ENCODE measurements around the gene MYH9.
"Not testable (repeated sequence)": the region's sequence is repeated elsewhere in the genome, so short reads cannot be mapped to it uniquely, and the experiment has no call there.

The MYH9 gene

DNA sequence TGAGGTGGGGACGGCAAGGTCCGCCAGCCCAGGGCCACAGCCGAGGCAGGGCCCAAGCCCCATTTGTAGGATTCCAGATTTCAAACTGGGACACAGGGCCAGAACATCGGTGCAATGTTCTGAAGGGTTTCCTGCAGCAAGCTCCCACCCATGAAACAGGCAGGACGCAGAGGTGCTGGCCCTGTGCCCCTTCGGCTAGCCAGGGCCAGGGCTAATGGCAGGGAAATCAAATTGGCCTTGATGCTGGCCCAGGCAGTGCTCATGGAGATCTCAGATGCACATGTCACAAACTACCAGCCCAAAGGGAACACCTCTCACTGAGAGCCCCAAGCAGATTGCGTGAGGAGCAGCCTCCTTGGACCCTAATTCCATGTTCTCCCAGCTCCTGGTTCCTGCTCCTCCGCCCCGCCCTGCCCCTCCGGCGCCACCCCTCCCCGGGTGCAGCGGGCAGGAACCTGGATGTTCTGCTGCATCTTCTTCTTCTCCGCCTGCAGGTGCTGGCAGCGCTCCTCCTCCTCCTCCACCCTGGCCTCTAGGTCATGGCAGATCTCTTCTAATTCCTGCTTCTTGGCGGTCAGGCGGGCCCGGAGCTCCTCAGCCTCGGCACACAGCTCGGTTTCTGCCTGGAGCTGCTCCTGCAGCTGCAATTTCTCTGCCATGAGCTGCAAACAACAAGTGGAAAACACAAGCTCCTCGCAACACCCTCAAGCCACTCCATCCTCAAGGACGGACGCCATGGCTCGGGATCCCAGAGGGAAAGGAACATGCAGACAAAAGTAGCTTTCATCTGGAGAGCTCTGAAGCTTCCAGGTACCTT is 87.2 kb downstream of the MYH9 start:
- H3K4me3 ChIP-seq (ENCODE audit: low read depth, low read length) = no peak overlapping the region
- DNase-seq (ENCODE audit: low read depth) = no peak

DNA sequence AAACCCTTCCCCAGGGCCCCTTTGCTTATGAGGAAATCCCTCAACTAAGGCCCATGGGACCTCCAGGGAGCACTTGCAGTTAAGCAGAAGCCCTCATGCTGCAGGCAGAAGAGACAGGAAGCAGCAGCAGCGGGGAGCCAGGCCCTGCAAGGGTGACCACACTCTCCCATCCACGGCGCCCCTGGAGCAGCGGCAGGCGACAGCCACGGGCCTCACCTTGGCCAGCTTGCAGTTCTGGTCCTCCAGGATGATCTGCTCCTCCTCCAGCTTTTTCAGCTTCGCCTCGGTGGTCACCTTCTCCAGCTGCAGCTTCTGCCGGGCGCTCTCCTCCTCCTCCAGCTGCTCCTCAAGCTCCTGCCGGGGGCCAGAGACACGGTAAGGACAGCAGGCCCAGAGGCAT is 87.9 kb downstream of the MYH9 start:
- DNase-seq (ENCODE audit: low read depth) = no peak
- no peak overlapping the region for H3K4me3 ChIP-seq (ENCODE audit: low read depth, low read length)

DNA sequence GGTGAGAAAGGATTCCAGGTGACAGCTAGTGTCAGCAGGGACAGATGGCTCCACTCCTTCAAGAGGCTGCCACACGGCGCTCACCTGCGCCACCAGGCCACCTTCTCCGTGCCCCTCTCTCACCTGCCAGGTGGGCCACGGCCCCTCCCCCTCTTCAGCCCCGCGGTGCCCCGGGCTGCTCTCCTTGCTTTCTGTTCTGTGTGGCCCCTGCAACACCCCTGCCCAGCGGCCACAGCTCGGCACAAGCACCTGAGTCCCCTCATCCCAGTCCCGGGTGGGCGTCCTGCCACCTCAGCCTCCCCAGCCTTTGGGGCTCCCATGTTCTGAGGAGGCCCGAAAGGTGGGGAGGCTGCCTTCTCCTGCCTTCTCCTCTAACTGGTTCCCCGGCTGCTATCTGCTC is 88.5 kb downstream of the MYH9 start:
- no peak overlapping the region for H3K4me3 ChIP-seq (ENCODE audit: low read depth, low read length)
- no peak for DNase-seq (ENCODE audit: low read depth)

DNA sequence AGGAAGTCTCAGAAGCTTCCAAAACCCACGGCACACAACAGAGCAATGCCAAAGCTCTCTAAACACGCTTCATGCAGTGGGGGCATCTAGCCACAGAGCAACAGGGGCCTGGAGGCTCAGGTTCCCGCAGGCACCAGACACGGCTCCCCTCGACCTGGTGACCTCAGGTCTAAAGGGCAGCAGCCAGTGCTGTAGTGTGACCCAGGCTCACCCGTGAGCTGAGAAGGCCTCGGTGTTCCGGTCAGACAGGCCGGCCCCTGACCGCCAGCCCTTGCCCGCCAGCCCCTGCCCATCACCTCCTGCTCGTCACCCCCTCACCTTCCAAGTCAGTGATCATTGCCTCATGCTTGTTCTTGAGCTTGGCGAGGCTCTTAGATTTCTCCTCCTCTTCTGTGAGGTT is 89.2 kb downstream of the MYH9 start:
- no peak overlapping the region for H3K4me3 ChIP-seq (ENCODE audit: low read depth, low read length)

DNA sequence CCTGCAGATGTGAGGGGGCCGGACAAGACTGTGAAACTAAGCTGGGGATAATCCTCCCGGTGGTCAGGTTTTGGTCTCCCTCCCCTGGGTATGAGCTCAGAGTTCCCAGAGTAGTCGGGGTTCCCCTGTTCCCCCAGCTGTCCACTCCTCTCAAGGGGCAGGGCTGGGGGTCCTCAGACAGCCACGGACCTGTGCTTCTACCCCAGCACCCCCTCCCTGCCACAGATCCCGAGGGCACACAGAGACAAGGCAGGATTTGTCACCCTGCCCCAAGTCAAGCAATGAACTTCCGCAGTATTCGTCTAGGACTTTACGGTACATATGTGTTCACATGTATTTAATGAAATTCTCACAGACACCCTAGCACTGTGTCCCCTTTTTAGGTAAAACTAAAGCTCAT is 89.6 kb downstream of the MYH9 start:
- no peak for DNase-seq (ENCODE audit: low read depth)
- H3K4me3 ChIP-seq (ENCODE audit: low read depth, low read length) = no peak overlapping the region

More for the DNA sequence above, 89.2 kb downstream of the MYH9 start:
- DNase-seq (ENCODE audit: low read depth) = no peak

DNA sequence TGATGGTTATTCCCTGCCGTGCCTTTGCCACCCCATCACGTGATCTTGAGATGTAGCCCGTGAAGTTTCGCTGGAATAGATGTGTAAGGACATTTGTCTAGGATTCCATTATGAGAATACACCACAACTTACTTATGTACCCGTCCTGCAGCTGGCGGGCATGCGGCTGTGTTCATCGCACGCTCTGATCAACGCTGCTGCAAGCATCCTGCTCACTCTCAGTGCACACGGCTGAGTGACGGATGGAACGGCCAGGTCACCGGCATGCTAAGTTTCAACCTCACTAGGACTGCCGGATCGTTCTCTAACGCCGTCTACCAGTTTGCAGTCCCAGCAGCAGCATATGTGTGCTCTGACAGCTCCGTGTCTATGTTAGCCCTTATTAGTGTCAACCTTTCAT is 90.2 kb downstream of the MYH9 start:
- no peak for DNase-seq (ENCODE audit: low read depth)
- no peak overlapping the region for H3K4me3 ChIP-seq (ENCODE audit: low read depth, low read length)

DNA sequence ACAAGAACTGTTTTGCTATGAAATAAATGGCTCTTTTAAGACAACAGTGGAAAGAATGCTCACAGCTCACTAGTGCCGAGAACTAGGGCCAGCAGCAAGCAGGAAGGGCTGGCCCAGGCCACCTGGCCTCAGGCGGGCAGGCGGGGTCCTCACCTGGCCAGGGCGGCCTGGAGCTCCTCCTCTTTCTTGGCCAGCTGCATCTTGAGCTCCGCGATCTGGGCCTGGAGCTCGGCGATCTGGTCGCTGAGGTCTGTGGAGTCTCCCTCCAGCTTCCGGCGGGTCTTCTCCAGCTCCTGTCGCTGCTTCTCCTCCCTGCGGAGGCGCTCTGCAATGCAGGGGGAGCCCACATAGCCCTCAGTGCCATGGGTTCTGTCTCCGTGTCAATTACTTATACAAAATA is 91.1 kb downstream of the MYH9 start:
- no peak overlapping the region for H3K4me3 ChIP-seq (ENCODE audit: low read depth, low read length)
- DNase-seq (ENCODE audit: low read depth) = no peak

DNA sequence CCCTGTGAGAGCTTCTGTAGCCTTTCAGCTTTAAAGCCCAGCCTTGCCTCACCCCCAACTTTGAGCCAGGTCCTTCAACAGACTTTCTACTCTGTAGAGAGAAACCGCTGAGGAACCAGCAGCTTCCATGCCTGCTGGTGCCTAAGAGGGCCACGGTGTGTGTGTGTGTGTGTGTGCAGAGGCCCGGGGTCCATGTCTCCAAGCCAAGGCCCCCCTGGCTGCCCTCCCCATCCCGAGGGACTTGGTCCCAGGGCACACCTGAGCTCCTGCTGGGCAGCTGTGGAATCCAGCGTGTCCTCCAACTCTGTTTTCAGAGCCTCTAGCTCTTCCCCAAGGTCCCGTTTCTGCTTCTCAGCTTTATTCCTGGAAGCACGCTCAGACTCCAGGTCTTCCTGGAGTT is 92.5 kb downstream of the MYH9 start:
- H3K4me3 ChIP-seq (ENCODE audit: low read depth, low read length) = no peak overlapping the region
- no peak for DNase-seq (ENCODE audit: low read depth)

DNA sequence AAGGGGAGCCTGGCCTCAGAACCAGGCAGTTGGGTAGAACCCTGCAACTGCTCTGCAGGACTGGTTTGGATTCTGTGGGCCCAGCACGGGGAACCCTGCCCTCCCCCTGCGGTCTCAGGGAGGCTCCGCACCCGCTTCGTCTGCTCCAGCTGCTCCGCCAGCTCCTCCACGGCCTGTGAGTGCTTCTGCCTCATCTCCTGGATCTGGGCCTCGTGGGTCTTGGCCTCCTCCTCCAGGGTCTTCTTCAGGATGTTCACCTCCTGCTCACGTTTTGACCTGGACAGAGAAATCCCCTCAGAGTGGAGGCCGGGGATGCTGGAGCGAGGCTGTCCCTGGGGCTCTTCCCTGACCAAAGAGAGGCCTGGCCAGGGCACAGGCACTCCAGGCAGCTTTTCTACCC is 93.0 kb downstream of the MYH9 start:
- DNase-seq (ENCODE audit: low read depth) = no peak
- H3K4me3 ChIP-seq (ENCODE audit: low read depth, low read length) = no peak overlapping the region

DNA sequence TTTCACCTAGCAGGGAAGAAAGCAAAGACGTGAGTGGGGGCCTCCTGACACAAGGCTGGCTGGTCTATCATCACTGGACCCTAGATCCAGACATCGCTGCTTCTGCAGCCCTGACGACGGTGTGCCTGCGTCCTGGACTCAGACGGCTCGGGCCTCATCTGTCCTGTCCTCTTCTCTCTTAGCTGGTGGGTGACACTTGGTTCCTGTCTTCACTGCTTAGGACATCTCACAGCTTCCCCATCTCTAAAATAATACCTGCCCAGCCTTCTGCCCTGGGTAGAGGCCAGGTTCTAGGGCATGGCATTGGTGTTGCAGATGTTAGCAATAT is 93.5 kb downstream of the MYH9 start:
- H3K4me3 ChIP-seq (ENCODE audit: low read depth, low read length) = no peak overlapping the region
- no peak for DNase-seq (ENCODE audit: low read depth)

DNA sequence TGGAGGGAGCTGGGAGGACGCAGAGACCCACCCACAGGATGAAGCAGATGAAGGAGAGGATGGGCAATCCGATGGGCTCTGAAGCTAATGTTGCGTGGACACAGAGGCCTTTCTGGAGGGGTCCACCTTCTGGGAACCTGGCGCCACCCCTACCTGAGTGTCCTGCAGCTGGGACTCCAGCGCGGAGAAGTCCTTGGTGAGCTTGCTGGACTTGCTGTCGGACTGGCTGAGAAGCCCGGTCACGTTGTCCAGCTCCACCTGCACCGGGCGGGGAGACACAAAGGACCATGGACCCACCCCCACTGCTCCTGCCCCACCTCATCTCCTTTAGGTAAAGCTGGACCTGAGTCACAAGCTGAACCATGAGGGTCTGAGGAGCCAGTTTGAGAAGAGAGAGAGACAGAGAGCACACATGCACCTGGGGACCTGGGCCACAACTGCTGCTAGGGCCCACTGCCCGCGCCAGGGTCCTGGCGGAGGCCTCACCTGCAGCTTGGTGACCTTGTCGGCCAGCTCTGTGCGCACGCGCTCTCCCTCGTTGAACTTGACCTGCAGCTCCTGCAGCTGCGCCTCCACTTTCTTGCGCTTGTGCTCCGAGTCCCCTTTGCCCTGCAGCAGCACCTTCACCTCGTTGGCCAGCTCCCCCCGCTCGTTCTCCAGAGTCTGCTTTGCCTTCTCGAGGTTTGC is 94.0 kb downstream of the MYH9 start:
- no peak for DNase-seq (ENCODE audit: low read depth)
- H3K4me3 ChIP-seq (ENCODE audit: low read depth, low read length) = no peak overlapping the region

DNA sequence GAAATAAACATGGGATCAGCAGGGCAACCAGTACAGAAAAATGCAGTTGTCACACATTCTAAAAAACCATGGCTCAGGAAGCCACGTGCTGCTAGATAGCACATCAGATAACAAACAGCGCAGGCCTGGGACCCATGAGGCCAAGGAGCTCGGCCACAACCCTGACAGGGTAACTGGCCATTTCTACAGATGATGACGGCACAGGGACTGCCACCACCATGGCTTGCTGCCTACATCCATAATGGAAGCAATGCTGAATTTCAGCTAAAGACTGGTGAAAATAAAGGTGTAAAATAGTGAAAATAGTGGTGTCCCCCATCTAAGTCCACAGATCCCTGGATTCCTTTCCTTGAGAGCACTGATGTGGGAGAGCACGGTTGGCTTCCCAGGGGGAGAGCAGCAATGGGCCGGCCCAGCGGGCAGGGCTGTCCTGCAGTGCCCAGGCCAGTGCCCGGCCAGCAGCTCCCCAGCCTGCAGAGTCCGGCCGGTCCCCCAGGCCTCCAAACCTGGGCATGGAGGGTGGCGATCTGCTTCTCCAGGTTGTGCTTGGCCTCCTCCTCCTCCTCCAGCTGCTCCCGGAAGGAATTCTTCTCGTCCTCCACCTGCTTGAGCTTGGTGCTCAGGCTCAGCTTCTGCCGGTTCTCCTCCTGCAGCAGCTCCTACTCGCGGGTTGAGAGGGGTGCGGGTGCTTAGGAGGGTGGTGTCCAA is 94.8 kb downstream of the MYH9 start:
- no peak overlapping the region for H3K4me3 ChIP-seq (ENCODE audit: low read depth, low read length)
- no peak for DNase-seq (ENCODE audit: low read depth)

DNA sequence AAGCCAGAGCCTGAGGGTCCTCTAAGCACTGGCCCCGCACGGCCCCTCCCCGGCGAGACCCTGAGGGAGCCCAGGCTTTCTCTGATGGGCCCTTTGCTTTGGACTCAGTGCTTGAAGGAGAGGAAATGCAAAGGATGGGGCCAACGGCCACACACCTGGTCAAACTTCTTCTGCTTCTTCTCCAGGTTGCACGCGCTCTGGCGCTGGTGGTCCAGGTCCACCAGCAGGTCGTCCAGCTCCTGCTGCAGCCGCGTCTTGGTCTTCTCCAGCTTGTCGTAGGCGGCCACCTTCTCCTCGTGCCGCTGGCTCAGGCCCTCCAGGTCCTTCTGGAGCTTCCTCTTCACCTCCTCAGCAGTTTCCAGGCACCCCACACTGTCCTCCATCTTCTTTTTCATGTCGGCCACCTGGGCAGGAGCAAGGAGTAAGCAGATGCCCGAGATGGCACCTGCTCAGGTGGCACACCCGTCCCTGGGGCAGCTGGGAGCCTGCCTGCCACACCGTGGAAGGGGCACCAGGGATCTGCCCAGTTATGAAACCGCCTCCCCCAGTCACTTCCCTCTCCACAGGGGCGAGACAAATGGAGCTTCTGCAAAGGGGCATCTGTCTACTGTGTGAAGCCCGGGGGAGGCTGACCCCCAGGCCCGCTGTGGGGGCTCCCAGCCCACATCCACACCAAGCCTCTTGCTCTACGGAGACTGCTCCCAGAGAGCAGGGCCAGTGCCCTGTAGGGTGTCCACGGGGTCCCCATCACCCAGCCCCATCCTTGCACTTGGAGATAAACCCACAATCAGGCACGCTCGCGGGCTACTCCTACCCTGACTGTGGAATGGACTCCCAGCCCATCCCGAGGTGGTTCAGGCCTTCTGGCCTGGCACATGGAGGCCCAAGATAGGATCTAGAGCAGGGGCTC is 95.7 kb downstream of the MYH9 start:
- H3K4me3 ChIP-seq (ENCODE audit: low read depth, low read length) = no peak overlapping the region
- DNase-seq (ENCODE audit: low read depth) = no peak

DNA sequence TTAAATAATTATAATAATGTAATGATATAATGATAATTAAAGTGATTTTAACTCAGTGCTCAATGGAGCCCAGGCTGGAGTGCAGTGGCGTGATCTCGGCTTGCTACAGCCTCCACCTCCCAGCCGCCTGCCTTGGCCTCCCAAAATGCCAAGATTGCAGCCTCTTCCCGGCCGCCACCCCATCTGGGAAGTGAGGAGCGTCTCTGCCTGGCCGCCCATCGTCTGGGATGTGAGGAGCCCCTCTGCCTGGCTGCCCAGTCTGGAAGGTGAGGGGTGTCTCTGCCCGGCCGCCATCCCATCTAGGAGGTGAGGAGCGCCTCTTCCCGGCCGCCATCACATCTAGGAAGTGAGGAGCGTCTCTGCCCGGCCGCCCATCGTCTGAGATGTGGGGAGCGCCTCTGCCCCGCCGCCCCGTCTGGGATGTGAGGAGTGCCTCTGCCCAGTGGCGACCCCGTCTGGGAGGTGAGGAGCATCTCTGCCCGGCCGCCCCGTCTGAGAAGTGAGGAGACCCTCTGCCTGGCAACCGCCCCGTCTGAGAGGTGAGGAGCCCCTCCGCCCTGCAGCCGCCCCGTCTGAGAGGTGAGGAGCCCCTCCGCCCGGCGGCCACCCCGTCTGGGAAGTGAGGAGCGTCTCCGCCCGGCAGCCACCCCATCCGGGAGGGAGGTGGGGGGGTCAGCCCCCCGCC is 97.2 kb downstream of the MYH9 start:
- DNase-seq (ENCODE audit: low read depth); H3K4me3 ChIP-seq (ENCODE audit: low read depth, low read length): not testable (repeated sequence)

DNA sequence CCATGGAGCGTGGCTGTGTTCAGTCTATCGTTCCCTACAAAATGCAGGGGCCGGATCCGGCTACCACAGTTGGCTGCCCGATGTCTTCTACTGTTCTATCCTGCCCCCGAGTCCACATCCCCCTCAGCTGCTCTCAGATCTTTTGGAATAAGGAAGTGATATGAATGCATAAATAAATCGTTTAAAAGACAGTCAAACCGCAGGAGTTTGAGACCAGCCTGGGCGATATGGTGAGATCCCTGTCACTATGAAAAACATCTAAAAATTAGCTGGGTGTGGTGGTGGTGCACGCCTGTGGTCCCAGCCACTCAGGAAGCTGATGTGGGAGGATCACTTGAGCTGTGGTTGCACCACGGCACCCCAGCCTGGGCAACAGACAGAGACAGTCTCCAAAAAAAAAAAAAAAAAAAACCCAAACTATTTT is 97.8 kb downstream of the MYH9 start:
- not testable (repeated sequence) for H3K4me3 ChIP-seq (ENCODE audit: low read depth, low read length)

DNA sequence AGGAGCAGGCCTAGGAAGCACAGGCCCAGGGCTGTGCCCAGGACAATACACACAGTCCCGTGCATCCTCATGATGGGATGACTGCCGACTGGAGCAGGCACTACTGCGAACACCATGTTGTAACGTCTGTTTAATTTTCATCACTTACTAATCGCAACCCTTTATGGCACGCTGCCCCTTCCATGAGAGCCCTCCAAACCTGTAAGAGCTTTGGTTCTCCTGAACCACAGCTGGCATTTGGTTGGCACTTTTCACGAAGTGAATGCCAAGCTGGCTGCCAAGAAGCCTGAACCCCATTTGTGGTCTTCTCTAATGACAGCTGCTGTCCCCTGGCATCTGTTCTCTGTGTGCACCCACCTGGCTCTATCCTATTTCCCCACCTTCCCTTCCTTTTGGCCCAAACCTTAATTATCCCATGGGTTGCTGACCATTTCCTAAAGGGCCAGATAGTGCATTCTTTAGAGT is 98.3 kb downstream of the MYH9 start:
- H3K4me3 ChIP-seq (ENCODE audit: low read depth, low read length) = no peak overlapping the region
- DNase-seq (ENCODE audit: low read depth) = no peak

More for the DNA sequence above, 97.8 kb downstream of the MYH9 start:
- not testable (repeated sequence) for DNase-seq (ENCODE audit: low read depth)

DNA sequence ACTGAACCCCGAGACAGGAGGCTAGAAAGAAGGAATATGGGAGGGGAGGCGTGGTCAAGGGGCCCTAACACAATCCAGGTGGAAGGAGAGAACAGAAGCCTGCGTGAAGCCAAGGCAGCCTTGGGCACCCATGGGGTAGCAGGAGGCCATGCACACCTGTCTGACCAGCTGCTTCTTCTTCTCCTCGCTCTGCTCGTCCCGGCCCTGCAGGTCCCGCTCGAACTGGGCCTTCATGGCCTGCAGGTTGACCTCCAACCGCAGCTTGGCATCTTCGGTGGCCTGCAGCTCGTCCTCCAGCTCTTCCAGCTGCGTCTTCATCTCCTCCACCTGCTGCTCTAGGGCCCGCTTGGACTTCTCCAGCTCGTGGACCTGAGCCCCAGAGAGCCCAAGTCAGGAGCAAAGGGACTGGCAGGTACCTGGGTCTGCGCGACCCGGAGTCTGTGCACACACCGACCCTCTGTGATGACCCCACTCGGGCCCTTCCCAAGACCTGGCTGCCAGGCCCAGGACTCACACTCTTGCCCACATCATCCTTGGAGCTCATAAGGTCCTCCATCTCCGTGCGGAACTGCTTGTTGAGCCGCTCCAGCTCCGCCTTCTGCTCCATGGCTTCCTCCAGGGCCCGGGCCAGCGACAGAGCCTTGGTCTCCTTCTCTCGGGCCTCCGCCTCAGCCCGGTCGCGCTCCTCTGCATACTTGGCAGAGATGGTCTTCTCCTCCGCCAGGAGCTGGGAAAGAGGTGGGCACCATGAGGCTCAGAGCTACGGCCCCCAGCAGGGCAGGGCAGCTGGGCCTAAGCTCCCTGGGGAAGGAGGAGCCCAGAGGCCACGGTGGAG is 99.0 kb downstream of the MYH9 start:
- DNase-seq (ENCODE audit: low read depth) = no peak
- no peak overlapping the region for H3K4me3 ChIP-seq (ENCODE audit: low read depth, low read length)

DNA sequence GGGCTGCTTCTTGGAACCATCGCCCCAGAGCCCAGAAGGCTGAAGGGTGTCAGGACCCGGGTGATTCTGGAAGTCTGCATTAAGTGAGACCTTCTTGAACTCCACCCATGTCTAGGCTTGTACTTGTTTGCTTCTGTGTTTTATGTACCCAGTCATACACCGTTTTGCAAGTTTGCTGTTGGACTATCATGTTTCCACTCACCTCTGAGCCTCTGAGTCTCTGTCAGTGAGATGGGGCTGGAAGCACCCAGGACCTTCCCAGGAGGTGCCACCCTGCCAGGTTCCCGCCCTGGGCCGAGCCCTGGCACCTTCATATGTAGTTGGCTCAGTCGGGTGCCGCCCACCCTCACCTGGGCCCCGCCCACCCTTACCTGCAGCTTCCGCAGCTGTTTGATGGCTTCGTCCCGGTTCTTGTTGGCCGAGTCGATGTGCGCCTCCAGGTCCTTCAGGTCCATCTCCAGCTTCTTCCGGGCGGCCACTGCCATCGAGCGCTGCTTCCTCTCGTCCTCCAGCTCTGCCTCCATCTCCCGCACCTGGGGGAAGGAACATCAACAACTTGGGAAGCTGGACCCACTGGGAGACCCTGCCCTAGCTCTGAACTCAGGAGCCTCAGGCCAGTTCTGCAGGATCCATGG is 99.8 kb downstream of the MYH9 start:
- H3K4me3 ChIP-seq (ENCODE audit: low read depth, low read length) = no peak overlapping the region
- no peak for DNase-seq (ENCODE audit: low read depth)
